ENCODE results near the gene GLIS1. TPM values are rescaled to one million over a fixed set of nuclear protein-coding genes. Genes with fewer than 3 reads are reported as not detected.
"Not testable (repeated sequence)": the region's sequence is repeated elsewhere in the genome, so short reads cannot be mapped to it uniquely, and the experiment has no call there.

Gene GLIS1
- total and polyA plus RNA-seq, 8 donors = 0.20 to 4.8 (median 0.55) TPM; not detected in 1

- Histone ChIP-seq H3K4me1 (no peaks in the 10 kb centered on the region), H3K27ac (no peak overlapping the region), H3K27me3 (no peaks in the 10 kb centered on the region), H3K36me3 (no peaks in the 10 kb centered on the region), H3K4me3 (no peak overlapping the region), H3K9me3 (no peaks in the 10 kb centered on the region)
- TF ChIP-seq EP300 (IDR thresholded peaks at IDR 0.05) (no peak), POLR2A (IDR thresholded peaks at IDR 0.05) (no peak), POLR2AphosphoS5 (IDR thresholded peaks at IDR 0.05) (no peak), CTCF (IDR thresholded peaks at IDR 0.05) (no peak)
- 54 to 89% (median 78%) methylated on average over 1 of the region's 1 CpG for WGBS, 5 donors
- intact Hi-C loops (cut with DNase I; ENCODE audit: low total_unique reads) = no loop called here
- DNase-seq = no peak
These were observed 87.6 kb downstream of the GLIS1 start for GRCh38 chr1:53651356-53651755.

- Histone ChIP-seq H3K4me1 (no peaks in the 10 kb centered on the region), H3K9me3 (no peaks in the 10 kb centered on the region), H3K36me3 (no peaks in the 10 kb centered on the region), H3K27me3 (no peaks in the 10 kb centered on the region), H3K4me3 (no peak overlapping the region), H3K27ac (no peak overlapping the region)
- intact Hi-C loops (cut with DNase I; ENCODE audit: low total_unique reads) = no loop called here
- no peak for DNase-seq
- WGBS, 5 donors = 82 to 87% (median 84%) methylated on average over 7 of the region's 7 CpGs
- TF ChIP-seq EP300 (IDR thresholded peaks at IDR 0.05) = no peak
- no peak for TF ChIP-seq CTCF (IDR thresholded peaks at IDR 0.05)
- TF ChIP-seq POLR2A (IDR thresholded peaks at IDR 0.05) = no peak
- no peak for TF ChIP-seq POLR2AphosphoS5 (IDR thresholded peaks at IDR 0.05)
These were observed 90.4 kb downstream of the GLIS1 start for GRCh38 chr1:53648516-53648915.

- H3K4me3 ChIP-seq; H3K9me3 ChIP-seq; H3K4me1 ChIP-seq; intact Hi-C loops (cut with DNase I; ENCODE audit: low total_unique reads); H3K27me3 ChIP-seq; H3K27ac ChIP-seq; H3K36me3 ChIP-seq: not testable (repeated sequence)
- peak in 1 of 2 donors; percentile 4 for DNase-seq
- WGBS, 5 donors = 88 to 97% (median 96%) methylated on average over 4 of the region's 4 CpGs
These were observed 91.0 kb downstream of the GLIS1 start for GRCh38 chr1:53647915-53648314.

- H3K4me1 ChIP-seq = no peaks in the 10 kb centered on the region
- no peak overlapping the region for H3K27ac ChIP-seq
- no peaks in the 10 kb centered on the region for H3K9me3 ChIP-seq
- no peak for DNase-seq
- no peaks in the 10 kb centered on the region for H3K36me3 ChIP-seq
- TF ChIP-seq POLR2AphosphoS5 (IDR thresholded peaks at IDR 0.05) = no peak
- no peak overlapping the region for H3K4me3 ChIP-seq
- H3K27me3 ChIP-seq = no peaks in the 10 kb centered on the region
- intact Hi-C loops (cut with DNase I; ENCODE audit: low total_unique reads) = no loop called here
These were observed 92.2 kb downstream of the GLIS1 start for GRCh38 chr1:53646732-53647131.

- Histone ChIP-seq H3K9me3 (no peaks in the 10 kb centered on the region), H3K4me3 (no peak overlapping the region), H3K36me3 (no peaks in the 10 kb centered on the region), H3K4me1 (no peaks in the 10 kb centered on the region), H3K27me3 (no peaks in the 10 kb centered on the region), H3K27ac (no peak overlapping the region)
- TF ChIP-seq CTCF (IDR thresholded peaks at IDR 0.05) (no peak), POLR2A (IDR thresholded peaks at IDR 0.05) (no peak), EP300 (IDR thresholded peaks at IDR 0.05) (no peak), POLR2AphosphoS5 (IDR thresholded peaks at IDR 0.05) (no peak)
- 40 to 67% (median 60%) methylated on average over 1 of the region's 1 CpG for WGBS, 5 donors
- intact Hi-C loops (cut with DNase I; ENCODE audit: low total_unique reads) = no loop called here
- DNase-seq = no peak
These were observed 93.3 kb downstream of the GLIS1 start for GRCh38 chr1:53645690-53646078.

Measured in stomach (tissue), 9 donors.